ENCODE data around the gene SPATA6. TPM values are rescaled to one million over a fixed set of nuclear protein-coding genes. Genes with fewer than 3 reads are reported as not detected.
"Not testable (repeated sequence)": the region's sequence is repeated elsewhere in the genome, so short reads cannot be mapped to it uniquely, and the experiment has no call there.

The SPATA6 gene
- 3.1 and 4.2 TPM in 2 replicates for total RNA-seq

DNA sequence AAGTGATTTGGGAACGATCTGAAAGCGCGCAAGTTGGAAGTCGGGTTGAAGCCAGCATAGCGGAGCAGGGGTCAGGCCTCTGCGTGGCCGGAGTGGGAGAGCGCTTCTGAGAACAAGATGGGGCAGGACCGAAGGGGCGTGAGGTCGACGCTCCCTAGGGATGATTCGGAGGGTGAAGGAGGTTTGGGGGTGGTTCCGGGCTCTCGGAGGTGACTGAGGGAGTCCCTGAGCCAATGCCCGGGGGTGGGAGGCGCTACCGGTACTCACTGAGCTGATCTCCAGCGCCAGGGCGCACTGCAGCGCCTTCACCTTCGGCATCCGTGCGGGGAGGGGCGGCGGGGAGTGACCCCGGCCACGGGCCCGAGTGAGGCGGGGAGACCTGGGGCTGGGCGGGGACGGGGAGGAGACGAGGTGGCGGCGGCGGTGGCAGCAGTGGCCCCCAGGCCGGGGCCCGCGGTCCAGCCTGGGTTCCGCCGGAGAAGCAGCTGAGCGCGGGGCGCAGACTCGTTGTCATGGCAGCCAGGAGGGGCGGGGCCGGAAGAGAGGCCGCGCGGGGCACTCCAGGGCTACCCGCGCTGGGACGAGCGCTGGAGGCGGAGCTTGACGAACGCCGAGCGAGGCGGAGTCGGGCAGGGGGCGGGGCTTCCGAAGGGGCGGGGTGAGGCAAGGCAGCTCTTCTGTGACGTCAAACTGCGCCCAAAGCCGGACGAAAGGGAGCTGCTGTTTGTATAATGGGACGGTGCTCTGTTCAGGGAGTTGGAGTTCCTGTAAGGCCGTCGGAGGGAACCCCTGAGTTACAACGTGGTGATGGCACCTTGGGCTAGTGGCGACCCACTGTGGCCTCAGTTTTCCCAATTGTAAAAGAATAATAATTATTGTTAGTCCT lies at the start of gene SPATA6:
TSS of gene SPATA6 (minus strand) at position 514 of the 886 bp plus-strand sequence. CDS start at position 318, 196 bp downstream.
- no peak for DNase-seq (ENCODE audit: extremely low read depth, low read depth, low spot score)

DNA sequence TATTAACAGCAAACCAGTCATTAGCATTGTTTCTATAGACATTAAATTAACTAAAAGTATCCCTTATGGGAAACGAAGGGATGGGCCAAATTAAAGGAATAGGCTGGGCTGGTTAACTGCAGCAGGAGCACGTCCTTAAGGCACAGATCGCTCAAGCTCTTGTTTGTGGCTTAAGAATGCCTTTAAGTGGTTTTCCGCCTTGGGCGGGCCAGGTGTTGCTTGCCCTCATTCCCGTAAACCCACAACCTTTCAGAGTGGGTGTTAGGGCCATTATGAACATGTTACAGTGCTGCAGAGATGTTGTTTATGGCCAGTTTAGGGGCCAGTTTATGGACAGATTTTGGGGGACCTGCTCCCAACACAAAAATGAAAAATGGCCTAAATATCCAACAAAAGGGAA lies 47.9 kb upstream of the SPATA6 start:
- not testable (repeated sequence) for DNase-seq (ENCODE audit: extremely low read depth, low read depth, low spot score)

DNA sequence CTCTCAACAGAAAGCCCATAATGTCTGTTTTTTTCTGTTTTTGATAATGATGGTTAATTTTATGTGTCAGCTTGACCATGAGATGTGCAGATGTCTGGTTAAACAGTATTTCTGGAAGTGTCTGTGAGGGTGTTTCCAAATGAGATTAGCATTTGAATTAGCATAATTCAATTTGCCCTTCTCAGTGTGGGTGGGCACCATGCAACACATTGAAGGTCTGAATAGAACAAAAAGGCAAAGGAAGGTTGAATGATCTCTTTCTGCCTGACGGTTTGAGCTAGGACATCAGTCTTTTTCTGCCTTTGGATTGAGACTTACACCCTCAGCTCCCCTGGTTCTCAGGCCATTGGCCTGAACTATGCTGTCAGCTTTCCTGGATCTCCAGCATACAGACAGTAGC lies 34.9 kb upstream of the SPATA6 start:
- DNase-seq (ENCODE audit: extremely low read depth, low read depth, low spot score): no peak

DNA sequence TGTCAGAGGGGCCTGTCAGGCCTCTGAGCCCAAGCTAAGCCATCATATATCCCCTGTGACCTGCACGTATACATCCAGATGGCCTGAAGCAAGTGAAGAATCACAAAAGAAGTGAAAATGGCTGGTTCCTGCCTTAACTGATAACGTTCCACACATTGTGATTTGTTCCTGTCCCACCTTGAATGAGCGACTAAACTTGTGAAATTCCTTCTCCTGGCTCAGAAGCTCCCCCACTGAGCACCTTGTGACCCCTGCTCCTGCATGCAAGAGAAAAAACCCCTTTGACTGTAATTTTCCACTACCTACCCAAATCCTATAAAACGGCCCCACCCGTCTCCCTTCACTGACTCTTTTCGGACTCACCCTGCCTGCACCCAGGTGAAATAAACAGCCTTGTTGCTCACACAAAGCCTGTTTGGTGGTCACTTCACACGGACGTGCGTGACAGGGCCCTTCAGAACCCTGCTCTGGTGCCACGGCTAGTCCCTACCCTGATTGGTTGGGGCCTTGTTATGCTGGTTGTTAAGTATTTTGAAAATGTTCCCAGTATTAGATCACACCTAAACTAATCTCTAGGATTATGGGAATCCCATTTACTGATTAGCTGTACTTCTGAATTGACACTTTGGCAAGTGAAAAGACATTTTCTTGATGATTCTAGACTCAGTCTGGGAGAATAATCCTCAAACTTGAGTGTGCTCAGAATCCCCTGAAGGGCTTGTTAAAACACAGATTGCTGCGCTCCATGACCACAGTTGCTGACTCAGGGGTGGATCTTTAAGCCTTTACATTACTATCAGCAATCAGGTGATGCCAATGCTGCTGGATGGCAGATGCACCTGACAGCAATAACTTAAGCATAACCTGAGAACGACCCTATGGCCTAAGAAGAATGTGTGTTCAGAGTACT lies 28.8 kb upstream of the SPATA6 start:
- no peak for DNase-seq (ENCODE audit: extremely low read depth, low read depth, low spot score)

DNA sequence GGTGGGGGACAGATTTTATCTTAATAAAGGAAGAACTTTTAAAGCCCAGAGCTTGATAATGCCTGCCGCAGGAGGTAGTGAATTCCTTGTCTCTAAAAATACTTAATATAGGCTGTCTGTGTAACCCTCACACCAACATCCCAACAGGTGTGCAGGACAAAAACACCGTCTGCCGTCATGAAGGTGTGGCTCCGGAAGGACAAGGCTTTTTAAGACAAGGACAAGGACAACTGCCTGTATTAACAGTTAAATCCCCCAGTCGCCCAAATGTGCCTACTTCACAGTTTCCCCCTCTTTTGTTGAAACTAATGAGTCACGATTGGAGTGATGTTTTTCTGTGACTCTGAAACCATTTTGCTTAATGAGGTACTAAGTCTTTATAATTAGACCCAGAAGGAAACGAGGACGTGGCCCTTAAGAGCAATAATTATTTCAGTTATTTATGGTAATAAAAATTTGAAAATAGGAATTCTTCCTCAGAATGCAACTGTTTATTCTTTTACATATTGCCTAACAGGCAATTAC lies 27.3 kb upstream of the SPATA6 start:
- no peak for DNase-seq (ENCODE audit: extremely low read depth, low read depth, low spot score)

DNA sequence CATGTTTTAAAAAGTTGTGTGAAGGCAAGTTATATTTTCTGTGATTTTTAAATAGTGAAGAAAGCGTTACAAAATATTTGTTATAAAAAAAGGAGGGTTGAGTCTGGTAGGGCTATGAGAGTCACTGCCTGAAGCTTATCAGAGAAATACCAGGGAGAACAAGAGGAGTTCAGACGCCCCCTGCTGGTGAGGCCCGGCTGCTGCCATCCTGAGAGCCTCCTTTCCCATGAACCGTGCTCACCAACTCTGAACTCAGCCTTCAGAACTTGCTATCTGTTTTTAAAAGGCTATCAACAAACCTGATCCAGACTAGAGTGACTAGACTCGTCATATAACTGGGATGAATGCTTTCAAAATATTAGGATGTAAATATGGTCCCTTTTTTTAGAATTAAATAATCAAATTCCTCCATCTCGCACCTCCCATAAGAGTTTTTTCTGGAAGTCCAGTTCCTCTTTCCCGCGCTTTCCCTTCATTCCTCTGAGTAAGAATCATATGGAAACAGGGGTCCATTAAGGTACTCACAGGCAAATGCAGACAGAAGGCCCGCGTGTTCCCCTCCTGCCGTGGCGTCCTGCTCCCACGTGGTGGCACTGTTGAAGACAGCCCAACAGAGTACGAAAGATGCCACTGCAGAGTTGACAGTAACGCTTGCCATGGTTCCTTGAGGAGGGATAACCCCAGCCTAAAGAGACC lies 26.2 kb upstream of the SPATA6 start:
- peak; percentile 56 for DNase-seq (ENCODE audit: extremely low read depth, low read depth, low spot score)

- DNase-seq (ENCODE audit: extremely low read depth, low read depth, low spot score): no peak
Observed at GRCh38 chr1:48495911-48496310, 23.9 kb upstream of the SPATA6 start.

DNA sequence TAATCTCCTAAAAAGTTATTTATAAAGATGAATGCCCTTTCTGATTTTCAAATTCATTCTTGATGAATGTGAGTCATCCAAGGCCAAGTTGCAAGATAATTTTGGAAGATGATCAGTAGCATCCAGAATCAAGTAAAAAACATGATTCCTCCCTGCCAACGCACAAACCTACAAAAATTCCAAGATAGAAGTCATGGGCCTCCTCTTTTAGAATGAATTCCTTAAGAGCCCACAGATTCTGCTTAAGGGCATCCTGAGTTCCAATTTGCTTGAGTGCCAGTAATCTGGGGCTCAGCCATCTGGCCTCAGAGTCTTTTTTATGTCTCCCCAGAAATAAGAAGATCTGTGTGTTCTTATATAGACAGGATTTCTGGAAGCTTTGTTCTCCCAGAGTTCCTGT lies 23.2 kb upstream of the SPATA6 start:
- DNase-seq (ENCODE audit: extremely low read depth, low read depth, low spot score): no peak

DNA sequence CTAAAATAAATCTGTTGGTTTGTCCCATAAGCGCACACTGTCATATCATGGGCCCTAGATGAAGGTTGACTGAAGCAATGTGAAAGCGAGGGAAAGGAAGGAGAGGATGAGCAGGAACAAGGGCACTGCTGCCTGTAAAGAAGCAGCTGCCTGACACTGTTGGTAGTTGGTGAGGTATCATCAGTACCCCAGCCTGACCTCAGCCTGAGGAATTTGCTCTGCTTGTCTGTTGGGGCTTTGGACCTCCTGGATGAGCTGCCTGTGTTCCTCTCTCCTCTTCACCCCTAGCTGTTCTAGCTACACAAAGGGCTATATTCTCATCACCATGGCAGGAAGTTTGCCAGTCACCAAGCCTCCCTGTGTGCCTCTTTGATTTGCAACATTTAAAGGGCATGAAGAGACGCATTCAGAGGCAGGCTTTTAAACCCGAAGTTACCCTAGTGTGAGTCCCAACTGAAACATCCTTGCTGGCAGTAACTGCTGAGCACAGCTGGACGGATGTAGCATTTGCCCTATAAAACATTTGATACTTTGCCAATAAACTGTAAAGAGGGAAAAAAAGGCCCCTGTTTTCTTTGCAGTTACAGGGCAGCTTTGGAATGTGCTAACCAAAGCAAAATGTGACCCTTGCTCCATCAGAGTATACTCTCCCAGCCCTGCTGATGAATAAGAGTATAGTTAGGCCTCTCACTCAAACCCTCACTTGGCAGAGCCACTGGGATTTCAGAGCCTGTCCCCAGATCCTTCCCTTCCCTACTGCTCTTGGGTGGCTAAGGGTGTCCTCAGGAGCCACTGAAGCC lies 22.2 kb upstream of the SPATA6 start:
- DNase-seq (ENCODE audit: extremely low read depth, low read depth, low spot score): no peak

GRCh38 chr1:48493041-48493440 lies 21.0 kb upstream of the SPATA6 start:
- DNase-seq (ENCODE audit: extremely low read depth, low read depth, low spot score): no peak

DNA sequence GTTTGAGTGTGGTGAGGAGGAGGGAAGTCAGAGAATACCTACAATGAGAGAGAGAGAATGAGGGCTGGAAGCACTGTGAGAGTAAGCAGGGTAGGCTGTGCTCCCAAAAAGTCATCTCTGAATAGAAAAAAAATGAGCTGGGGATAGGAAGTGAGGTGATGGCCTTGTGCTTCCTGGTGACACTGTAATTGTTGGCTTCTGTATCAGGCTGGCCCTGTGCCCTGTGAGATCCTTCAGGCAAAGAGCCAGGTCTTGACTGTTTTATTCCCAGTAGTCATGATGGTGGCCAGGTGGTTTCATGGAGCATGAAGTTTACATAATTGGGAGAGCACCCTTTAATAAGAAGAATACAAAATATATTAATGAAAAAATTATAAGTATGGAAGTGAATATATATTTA lies 20.4 kb upstream of the SPATA6 start:
- DNase-seq (ENCODE audit: extremely low read depth, low read depth, low spot score): no peak

DNA sequence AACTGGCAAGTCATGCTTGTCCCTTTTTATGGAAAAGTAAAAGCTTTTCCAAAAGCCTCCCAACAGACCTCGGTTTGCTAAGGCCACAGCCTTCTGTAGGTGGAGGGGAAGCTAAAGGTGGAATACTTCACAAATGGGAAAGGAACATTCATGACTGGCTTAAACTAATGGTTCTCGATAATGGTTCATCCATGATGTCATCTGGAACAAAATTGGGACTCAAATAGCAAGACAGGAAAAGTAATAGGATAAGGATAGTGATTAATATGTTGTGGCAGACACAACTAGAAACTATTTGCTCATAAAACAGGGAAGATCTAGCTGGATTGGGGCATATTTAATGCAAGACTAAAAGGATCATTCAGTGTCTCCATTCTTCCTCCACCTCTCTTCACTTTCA lies 16.7 kb upstream of the SPATA6 start:
- no peak for DNase-seq (ENCODE audit: extremely low read depth, low read depth, low spot score)

- DNase-seq (ENCODE audit: extremely low read depth, low read depth, low spot score): no peak
Observed at GRCh38 chr1:48480504-48480903, 8.5 kb upstream of the SPATA6 start.

- DNase-seq (ENCODE audit: extremely low read depth, low read depth, low spot score): not testable (repeated sequence)
Observed at GRCh38 chr1:48480023-48480422, 8.0 kb upstream of the SPATA6 start.

DNA sequence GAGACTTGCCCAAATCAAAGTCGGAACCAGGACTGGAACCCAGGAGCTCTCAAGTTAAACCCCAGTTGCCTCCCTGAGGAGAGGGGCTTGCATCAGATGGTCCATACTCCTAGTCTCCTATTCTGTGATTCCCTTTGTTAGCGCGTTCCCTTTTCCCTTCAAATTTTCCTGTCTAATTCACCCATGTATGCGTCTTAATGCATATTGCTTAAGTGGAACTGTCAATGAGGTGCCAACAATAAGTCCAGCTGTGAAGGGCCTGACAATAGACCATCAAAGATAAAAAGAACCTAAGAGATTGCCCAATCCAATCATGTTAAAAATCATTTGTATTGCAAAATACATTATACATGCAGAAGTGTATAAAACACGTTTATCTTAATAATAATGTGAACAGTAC lies 634 bp upstream of the SPATA6 start:
- no peak for DNase-seq (ENCODE audit: extremely low read depth, low read depth, low spot score)

- DNase-seq (ENCODE audit: extremely low read depth, low read depth, low spot score): no peak
Observed at GRCh38 chr1:48470950-48471690, 884 bp downstream of the SPATA6 start.

GRCh38 chr1:48470481-48470855 lies 1.5 kb downstream of the SPATA6 start:
- DNase-seq (ENCODE audit: extremely low read depth, low read depth, low spot score): no peak

DNA sequence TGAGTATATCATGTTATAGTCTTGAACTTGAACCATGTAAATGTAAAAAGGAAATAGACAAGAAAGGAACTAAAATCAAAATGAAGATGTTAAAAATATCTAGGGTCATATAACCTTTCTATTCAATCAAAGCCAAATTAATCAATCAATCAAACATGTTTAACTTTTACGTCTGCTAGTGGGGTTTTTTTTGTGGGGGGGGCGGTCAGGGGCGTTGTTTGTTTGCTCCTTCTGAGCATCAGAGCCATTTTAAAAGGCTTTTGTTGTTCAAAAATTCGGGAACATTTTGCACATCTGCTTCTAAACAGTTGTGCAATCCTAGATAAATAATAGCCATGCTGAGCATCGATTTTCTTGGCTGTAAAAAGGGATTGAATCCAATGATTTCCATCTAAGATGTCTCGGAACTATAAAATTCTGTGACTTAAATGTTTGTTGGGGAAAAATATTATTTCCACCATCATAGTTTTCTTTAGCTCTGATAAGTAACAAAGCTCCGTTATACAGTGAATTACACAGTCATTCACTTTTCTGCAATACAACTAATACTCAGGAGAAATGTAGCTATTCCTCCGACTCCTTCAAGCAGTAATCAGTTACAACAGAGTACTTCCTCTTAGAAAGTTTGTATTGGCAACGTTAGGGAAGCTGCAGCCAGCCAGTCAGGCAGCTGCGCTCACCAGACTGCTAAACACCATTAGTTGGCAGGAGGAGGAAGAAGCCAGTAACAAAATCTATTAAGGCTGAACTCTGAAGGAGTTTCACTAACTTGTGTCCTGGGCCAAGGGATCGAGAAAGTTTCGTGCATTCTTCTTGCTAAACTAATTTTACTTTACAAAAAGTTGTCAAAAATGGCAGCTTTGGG lies 2.2 kb downstream of the SPATA6 start:
- no peak for DNase-seq (ENCODE audit: extremely low read depth, low read depth, low spot score)

Measured in glomerular endothelial cell (primary cell).